GM21447 (cell line): ENCODE data around the gene LOXHD1.

Source experiments
- ATAC-seq: cut with Tn5 transposase; IDR thresholded peaks from one replicate; pipeline ENCODE4 v1.9.1; 2021; ENCODE audit not compliant: unreplicated experiment

Gene LOXHD1, protein sequence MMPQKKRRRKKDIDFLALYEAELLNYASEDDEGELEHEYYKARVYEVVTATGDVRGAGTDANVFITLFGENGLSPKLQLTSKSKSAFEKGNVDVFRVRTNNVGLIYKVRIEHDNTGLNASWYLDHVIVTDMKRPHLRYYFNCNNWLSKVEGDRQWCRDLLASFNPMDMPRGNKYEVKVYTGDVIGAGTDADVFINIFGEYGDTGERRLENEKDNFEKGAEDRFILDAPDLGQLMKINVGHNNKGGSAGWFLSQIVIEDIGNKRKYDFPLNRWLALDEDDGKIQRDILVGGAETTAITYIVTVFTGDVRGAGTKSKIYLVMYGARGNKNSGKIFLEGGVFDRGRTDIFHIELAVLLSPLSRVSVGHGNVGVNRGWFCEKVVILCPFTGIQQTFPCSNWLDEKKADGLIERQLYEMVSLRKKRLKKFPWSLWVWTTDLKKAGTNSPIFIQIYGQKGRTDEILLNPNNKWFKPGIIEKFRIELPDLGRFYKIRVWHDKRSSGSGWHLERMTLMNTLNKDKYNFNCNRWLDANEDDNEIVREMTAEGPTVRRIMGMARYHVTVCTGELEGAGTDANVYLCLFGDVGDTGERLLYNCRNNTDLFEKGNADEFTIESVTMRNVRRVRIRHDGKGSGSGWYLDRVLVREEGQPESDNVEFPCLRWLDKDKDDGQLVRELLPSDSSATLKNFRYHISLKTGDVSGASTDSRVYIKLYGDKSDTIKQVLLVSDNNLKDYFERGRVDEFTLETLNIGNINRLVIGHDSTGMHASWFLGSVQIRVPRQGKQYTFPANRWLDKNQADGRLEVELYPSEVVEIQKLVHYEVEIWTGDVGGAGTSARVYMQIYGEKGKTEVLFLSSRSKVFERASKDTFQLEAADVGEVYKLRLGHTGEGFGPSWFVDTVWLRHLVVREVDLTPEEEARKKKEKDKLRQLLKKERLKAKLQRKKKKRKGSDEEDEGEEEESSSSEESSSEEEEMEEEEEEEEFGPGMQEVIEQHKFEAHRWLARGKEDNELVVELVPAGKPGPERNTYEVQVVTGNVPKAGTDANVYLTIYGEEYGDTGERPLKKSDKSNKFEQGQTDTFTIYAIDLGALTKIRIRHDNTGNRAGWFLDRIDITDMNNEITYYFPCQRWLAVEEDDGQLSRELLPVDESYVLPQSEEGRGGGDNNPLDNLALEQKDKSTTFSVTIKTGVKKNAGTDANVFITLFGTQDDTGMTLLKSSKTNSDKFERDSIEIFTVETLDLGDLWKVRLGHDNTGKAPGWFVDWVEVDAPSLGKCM (N-terminal part only)

DNA sequence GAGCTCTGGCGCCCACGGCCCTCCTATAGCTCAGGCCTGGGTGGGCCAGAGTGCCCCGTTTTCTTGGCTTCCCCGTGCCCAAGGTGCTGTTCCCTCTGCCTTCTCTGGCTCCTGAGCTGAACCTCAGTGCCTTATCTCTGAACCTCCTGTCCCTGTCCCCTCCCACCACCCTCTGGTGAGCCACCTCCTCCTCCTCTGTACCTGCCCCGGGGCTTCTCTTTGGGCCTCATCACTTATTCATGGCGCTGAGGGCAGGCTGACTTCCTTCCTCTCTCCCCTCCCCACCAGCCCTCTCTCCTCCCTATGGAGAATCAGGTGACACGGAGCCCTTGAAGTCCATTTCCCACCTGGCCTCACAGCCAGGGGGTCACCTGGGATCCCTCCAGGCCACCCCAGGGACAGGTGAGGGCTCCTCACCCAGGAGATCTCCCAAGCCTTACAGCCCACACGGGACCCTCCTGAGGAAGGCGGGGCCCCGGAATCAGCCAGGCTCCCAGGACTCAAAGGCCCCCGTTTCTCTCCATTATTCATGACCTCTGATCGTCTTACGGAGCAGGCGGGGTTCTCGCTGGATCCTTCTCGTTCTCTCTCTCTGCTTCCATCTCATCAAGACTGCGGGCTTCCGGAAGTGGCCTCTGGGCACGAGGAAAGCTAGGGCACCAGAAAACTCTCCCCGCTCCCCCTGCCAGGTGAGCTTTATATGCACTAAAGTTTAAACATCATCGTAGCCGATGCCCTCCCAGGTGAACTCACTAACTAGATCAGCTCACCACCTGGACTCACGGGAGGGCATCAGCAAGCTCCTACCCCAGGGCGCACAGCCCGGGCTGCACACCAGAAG, at the start of gene LOXHD1:
LOXHD1 (minus strand) TSS at position 106 of the 841 bp plus-strand sequence. CDS start 187 bp downstream, outside the sequence.
- ATAC-seq = no peak

DNA sequence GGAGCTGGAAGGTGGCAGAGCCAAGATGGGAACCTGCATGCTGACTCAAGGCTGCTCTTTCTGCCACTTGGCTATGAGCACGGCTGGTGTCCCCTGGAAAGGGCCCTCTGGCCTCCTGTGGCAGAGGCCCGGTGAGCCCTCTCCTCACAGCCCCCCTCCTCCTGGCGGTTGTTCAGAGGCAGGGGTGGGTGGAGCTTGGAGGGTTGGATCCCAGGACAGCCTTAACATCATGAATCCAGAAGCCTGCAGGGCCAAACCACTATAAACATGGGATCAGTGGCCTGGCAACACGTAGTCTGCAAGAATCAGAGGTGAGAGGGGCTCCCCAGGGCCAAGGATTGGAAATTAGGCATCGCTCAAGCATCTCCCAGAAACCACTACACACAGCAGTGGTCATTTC, 48.5 kb upstream of the LOXHD1 start:
- ATAC-seq = no peak

DNA sequence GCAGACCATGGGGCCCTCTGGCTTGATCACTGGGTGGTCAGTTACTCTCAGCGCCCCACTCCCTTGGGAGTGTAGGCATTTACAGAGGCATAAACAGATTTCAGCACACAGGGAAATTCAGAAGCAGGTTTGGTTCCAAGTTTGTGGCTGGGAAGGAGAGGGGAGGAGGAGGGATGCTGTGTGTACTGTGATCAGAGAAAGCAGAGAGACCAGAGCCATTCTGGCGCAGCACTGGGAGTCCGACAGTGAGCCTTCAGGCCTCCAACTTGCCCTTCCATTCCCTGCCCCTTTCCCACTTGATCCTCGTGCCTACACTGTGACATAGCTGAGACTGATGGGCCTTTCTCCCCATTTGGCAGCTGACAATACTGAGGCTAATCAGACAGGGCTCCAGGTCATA, 47.8 kb upstream of the LOXHD1 start:
- ATAC-seq = no peak

DNA sequence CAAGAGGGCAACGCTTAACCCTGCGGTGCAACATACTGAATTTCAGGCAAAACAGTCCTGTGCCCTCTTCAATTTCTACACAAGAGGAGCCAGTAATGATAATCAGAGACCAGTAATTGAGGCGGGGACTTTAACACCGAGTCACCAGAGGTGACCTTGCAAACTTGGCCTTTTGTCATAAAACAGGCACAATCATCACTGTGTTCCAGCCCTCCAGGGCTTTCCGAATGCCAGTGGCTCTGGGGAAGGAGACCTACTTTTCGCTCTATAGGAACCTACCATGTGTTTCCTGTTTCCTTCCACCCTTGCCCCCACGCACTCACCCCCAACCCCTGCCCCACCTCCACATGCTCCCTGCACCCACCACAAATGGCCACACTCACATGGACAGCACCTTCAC, 47.2 kb upstream of the LOXHD1 start:
- no peak for ATAC-seq

DNA sequence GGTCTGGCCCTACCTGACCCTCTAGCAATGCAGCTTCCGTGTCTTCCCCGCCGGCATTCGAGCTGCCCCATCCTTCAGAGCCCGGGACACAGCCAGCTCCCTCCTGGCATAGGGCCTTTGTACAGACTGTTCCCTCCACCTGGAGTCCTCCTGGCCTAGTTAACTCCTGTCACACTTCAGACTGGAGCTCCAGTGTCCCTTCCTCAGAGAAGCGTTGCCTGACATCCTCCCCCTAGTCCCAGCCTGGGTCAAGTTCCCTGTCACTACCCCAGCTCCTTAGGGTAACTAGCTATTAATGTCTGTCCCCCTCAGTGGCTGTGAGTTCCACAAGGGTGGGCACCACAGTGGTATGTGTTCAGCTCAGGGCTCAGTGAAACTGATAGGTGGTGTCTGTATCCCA, 45.5 kb upstream of the LOXHD1 start:
- ATAC-seq = no peak

DNA sequence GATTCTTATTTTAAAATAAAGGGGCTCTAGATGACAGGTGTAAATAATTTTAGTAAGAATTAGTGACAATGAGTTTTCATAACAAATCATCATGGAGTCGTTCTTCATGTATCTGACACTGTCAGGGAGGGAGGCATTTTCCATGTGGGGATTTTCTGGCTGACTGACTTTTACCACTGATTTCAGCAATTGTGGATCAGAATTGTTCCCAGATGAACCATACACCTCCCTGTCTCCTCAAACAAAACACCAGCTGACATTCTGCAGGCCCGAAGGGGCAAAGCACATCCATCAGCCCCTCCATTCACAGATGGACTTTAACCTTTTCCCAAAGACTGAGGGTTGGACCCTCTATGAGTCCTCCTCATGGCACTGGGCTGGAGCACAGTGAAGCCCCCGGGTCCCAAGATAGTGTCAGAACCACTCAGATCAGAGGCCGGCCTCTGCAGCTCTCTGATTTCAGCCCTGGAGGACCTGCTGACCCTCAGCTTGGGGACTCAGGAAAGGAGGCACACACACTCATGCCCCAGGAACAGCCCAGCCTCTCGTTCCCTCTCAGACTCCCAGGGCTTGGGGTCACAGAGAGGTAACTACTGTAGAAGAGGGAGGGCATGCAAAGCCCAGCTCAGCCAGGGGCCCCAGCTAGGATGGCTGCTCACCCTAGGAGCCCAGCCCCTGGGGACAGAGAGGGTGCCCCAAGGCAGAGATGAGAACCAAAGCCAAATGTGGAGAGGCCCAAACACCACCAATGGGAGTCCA, 43.2 kb upstream of the LOXHD1 start:
- ATAC-seq = no peak

DNA sequence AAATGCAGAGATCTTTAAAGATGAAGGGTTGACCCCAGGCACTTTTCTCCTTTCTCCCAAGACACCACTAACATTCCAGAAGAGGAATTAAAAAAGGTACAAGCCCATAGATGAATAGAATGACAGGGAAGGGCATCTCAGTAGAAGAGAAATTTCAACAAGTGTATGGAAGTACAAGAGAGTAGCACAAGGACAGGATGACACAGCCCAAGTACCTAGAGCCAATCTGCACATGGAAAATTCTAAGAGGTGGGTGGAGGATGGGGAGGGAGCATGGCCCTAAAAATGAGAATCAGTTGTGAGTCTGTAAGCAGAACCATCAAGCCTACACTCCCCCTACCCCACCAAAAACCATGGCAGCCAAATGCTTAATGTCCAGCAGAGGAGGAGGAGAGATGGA, 39.7 kb upstream of the LOXHD1 start:
- ATAC-seq = no peak

DNA sequence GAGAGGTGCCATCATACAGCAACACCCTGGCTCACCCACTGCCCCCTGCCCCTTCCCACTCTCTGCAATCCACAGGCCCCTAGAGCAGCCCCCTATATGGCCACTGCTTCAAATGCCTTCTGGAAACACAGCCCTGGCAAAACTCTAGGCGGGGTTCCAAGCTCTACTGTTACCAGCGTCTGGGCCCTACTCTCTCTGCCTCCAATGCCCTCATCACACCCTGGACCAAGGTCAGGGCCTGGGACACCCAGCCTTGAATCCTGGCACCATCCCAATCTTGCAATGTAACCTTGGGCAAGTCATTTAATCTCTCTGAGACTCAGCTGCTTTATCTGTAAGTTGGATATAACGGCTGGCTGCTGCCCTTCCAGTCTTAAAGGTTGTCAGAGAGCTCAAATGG, 39.2 kb upstream of the LOXHD1 start:
- no peak for ATAC-seq

DNA sequence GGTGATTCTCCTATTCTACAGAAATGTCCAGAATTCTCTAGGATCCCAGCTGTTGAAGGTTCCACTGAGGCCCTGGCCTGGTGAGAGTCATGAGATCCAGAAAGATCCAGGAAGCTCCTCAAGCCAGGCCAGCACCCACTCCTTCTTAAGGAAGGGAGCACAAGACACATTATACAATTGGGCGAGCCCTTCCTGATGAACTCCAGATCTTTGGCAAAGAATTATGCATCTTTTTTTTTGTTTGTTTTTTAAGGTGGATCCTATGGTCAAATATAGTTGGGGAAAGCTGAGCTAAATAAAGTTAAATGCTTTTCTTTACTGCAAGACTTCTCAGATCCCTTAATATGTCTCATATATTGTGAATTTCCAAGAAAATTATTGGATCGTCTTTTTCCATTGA, 37.0 kb upstream of the LOXHD1 start:
- ATAC-seq = no peak

DNA sequence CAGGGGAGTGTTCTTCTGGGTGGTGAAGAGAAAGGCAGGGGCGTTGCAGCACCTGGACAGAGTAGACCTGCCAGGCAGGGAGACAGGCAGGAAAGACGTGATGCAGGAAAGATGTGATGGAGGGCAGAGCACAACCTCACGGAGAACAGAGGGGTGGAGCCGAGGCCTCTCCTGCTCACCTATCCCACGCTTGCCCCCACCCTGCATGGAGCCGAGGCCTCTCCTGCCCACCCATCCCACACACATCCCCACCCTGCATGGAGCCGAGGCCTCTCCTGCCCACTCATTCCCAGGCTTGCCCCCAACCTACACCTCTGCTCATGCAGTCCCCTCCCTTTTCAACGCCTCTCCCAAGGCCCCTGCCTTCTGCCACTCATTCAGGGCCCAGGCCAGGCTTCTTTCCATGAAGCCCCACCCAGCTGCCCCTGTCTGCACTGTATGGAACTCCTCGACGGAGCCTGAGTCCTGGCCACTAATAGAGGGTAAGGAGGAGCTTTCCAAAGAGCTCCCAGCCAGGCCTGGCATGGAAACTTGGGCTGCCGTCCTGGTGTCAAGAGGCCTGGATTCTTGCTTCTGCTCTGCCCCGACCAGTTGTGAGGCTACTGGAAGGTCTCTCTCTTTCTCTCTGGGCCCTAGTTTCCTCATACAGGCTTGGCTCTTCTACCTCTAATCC, 32.0 kb upstream of the LOXHD1 start:
- no peak for ATAC-seq

DNA sequence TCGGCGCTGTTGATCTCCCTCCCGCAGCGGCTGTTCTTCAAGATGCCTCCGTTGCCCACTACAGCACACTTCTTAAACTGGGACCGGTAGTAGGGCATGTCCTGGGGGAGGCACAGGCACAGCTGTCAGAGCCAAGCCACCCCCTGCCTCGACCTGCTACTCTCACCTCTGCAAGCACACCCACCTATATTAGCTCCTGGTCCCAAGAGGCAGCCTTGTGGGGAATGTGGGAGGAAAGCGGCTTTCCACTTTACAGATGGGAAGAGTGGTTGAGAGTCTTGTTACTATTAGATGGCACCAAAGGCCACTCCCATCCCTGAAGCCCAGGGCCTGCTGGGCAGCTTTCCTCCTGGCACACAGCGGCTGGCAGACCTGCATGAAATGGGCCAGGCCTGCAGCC, 29.2 kb upstream of the LOXHD1 start:
- no peak for ATAC-seq

DNA sequence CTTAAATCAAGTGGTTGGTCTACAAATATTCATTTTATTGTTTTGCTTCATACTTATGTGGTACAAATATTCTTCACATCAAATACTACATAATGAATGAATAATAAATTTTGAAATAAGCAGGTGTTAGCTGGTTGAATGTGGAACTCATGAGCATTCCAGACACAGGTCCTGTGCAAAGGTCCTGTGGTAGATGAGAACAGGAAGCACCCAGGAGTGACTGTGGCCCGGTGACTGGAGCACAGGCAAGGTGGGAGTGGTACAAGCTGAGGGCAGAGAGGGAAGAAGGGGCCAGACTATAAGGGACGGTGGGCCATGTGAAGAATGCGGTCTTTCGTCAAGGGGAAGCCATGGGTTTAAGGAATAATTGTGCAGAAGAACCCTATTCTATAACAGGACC, 26.2 kb upstream of the LOXHD1 start:
- ATAC-seq = no peak

DNA sequence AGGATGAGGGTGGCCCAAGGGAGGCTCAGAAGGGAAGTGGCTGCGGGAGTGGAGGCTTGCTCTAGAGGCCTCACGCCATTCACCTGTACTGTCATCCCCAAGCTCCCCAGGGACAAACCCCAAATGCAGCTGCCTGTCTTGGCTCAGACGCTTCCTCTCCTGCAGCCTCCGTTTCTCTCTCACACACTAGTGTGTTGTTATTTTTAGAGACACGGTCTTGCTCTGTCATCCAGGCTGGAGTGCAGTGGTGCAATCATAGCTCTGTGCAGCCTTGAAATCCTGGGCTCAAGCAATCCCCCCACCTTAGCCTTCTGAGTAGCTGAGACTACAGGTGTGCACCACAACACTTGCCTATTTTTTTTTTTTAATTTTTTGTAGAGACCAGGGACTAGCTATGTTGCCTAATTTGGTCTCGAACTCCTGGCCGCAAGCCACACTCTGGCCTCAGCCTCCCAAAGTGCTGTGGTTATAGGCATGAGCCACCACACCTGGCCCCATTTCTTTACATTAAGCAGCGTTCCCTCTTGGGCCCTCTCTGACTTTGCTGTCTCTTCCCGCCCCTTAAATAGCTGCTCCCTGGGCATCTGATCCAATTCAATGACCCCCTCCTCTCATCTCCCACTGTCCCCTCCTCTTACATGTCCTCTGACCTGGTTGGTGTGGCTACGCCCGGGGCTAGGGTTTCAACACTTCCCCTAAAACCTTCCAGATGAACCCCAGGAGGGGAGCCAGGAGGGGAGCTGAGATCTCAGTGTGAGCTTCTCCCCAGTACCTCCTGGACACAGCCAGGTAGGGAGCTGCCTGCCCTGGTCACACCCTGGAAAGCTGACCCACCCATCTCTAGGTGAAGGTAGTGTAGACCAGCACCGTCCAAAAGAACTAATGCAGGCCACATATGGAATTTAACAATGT, 24.0 kb upstream of the LOXHD1 start:
- no peak for ATAC-seq

DNA sequence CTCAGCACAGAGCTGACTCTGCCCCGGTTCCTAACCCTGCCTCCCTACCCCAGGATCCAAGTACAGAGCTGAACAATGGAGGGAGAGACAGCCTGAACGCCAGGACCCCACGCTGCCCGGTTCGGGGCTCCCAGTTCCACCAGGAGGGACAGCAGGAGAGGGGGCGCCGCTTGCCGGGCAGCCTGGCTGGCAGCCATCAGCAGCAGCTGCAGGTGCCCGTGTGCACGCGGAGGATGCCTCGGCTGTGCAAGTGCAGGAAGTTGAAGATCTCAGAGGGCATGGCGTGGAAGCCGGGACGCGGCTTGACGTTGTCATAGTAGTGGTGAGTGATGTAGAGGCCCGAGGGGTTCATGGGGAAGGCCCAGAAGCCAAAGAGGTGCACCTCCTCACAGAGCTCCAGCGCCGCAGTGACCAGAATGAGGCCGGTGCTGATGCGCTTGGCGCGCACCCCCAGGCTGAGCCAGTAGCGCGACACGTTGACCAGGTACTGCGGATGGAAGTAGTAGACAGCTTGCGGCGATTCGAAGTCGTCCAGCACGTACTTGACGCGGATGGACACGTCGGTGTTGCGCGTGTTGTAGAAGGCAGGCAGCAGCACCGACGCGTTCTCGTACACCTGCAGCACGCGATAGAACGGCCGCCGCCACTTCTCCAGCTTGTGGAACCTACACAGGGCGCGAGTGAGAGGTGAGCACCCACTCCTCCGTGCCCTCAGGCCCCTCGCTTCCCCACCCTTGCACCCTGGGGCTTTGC, 23.0 kb upstream of the LOXHD1 start:
- ATAC-seq = no peak

DNA sequence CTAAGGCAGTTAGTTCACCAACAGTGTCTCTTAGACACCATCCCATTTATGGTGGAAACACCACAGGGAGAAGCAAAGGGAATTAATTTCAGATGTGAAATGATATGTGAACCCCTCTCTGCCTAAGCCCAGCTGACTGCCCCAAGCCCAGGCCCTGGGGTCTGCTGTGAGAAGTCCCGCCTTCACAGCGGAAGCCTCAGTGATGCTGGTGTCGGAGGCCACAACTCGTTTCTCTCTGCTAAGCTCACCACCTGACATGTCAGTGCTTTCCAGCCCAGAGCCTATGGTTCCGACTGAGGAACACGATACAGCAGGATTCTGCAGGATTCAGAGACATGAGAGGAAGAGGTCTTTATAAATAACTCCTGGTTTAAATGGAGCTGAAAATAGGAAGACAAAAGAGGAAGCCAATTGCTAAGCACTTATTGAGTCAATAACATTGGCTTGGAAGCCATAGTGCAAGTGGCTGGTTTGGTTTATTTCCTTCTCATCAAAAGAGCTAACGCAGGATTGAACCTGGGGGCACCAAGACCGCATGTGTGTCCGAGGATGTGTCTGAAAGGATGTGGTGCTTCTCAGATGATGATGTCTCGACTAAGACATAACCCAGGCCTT, 21.9 kb upstream of the LOXHD1 start:
- ATAC-seq = no peak

DNA sequence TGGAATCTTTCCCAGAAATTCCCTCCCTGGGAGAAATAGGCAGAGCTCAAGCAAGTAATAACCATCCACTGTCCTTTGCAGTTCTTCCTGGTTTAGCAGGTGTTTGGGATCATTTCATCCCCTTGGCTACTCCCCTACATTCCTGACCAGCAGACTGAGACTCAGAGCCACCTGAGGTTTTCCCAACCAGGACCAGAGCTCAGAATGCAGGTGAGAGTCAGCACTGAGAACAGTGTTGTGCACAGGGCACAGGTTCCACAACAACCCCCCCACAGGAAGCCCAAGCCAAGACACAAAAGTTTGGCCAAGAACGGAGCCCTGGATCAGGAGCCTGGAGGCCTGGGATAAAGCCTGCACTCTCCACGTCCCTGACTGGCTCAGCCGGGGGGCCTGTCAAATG, 21.0 kb upstream of the LOXHD1 start:
- ATAC-seq = no peak

DNA sequence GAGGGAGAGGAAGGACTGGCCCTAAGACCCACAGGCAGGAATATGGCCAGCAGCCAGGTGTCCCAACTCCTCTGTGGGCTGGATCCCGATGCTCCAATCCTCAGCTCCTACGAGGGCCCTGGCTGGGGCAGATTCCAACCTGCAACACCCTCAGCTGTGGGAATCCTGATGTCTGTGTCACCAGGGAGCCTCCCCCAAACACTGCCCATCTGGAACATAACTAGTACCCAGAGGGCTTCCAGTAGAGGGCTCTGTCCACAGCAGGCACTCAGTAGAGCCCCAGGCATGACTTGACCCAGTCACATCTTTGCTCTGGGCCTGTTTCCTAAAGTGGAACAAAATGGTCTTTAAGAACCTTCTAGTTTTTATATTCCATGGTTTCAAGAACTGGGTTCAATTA, 20.6 kb upstream of the LOXHD1 start:
- no peak for ATAC-seq
